ENCODE results near the gene CHD5.

CHD5 gene

GRCh38 chr1:6085666-6086065 is 94.5 kb downstream of the CHD5 start:
- no peaks in the 10 kb centered on the region for H3K9me3 Mint-ChIP-seq
- H3K4me3 Mint-ChIP-seq, result no peak overlapping the region

DNA sequence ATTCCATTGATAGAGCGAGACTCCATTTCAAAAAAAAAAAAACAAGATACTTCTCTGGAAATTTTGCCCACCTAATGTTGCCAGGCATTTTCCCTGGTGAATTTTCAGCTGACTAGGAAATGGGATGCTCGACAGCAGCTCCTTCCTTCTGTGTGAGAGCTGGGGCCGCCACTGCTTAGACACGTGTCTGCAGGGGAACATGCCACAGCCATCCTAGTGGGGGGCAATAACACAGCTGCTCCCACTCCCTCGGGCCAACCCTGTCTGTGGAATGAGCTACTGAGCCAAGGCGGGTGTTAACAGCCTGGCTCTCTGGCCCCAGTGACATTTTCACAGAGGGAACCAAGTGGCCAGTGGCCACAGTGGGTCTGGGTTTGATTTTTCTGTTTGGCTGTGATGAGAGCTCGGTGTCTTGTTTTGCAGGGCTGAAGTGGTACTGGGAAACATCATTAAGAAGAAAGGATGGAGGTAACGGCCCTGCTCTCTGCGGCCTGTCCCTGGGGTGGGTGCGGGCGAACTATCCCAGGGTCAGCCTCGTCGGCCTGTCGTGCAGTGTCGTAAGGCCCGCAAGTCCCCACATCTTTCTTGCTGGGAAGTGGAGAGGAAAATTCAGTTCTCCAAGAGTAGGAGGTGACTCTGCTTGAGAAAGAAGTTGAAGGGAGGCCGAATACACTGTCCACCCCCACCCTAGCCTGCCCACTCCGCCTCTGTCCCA is 95.2 kb downstream of the CHD5 start:
- peaks cover 38% of the 10 kb centered on the region for H3K4me1 Mint-ChIP-seq
- H3K36me3 Mint-ChIP-seq (ENCODE audit: low read depth), result no peaks in the 10 kb centered on the region
- H3K27ac Mint-ChIP-seq, result no peak overlapping the region
- peaks cover 33% of the 10 kb centered on the region for H3K27me3 Mint-ChIP-seq (ENCODE audit: low read depth)
- no peak overlapping the region for H3K4me3 Mint-ChIP-seq
- no peaks in the 10 kb centered on the region for H3K9me3 Mint-ChIP-seq
- TF ChIP-seq, protein P1, sequence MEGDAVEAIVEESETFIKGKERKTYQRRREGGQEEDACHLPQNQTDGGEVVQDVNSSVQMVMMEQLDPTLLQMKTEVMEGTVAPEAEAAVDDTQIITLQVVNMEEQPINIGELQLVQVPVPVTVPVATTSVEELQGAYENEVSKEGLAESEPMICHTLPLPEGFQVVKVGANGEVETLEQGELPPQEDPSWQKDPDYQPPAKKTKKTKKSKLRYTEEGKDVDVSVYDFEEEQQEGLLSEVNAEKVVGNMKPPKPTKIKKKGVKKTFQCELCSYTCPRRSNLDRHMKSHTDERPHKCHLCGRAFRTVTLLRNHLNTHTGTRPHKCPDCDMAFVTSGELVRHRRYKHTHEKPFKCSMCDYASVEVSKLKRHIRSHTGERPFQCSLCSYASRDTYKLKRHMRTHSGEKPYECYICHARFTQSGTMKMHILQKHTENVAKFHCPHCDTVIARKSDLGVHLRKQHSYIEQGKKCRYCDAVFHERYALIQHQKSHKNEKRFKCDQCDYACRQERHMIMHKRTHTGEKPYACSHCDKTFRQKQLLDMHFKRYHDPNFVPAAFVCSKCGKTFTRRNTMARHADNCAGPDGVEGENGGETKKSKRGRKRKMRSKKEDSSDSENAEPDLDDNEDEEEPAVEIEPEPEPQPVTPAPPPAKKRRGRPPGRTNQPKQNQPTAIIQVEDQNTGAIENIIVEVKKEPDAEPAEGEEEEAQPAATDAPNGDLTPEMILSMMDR (IDR thresholded peaks at IDR 0.05; ENCODE audit: unreplicated experiment in 3 of 3), result no peak

More at GRCh38 chr1:6085666-6086065, 94.5 kb downstream of the CHD5 start:
- no peak overlapping the region for H3K27ac Mint-ChIP-seq
- peaks cover 37% of the 10 kb centered on the region for H3K4me1 Mint-ChIP-seq
- peaks cover 30% of the 10 kb centered on the region for H3K27me3 Mint-ChIP-seq (ENCODE audit: low read depth)
- H3K36me3 Mint-ChIP-seq (ENCODE audit: low read depth), result no peaks in the 10 kb centered on the region
- TF ChIP-seq, protein P1 (IDR thresholded peaks at IDR 0.05; ENCODE audit: unreplicated experiment in 3 of 3), result no peak

GRCh38 chr1:6083801-6084446 is 96.2 kb downstream of the CHD5 start:
- H3K27ac Mint-ChIP-seq, result peak overlapping the region in 1 of 3 experiments; percentile 83
- H3K4me1 Mint-ChIP-seq, result peaks cover 42% of the 10 kb centered on the region
- H3K9me3 Mint-ChIP-seq, result no peaks in the 10 kb centered on the region
- H3K27me3 Mint-ChIP-seq (ENCODE audit: low read depth), result peaks cover 33% of the 10 kb centered on the region
- H3K4me3 Mint-ChIP-seq, result peak overlapping the region in 1 of 3 experiments; percentile 53
- no peaks in the 10 kb centered on the region for H3K36me3 Mint-ChIP-seq (ENCODE audit: low read depth)
- TF ChIP-seq, protein P1 (IDR thresholded peaks at IDR 0.05; ENCODE audit: unreplicated experiment in 3 of 3), result no peak

- TF ChIP-seq, protein P1 (IDR thresholded peaks at IDR 0.05; ENCODE audit: unreplicated experiment in 3 of 3), result no peak
- H3K4me3 Mint-ChIP-seq, result peak overlapping the region in 1 of 3 experiments; percentile 53
- H3K4me1 Mint-ChIP-seq, result peaks cover 42% of the 10 kb centered on the region
- H3K36me3 Mint-ChIP-seq (ENCODE audit: low read depth), result no peaks in the 10 kb centered on the region
- peak overlapping the region in 1 of 3 experiments; percentile 83 for H3K27ac Mint-ChIP-seq
- H3K9me3 Mint-ChIP-seq, result no peaks in the 10 kb centered on the region
- peaks cover 33% of the 10 kb centered on the region for H3K27me3 Mint-ChIP-seq (ENCODE audit: low read depth)
Measured at GRCh38 chr1:6083385-6083784, 96.7 kb downstream of the CHD5 start.

GRCh38 chr1:6082430-6082971 is 97.6 kb downstream of the CHD5 start:
- TF ChIP-seq, protein P1 (IDR thresholded peaks at IDR 0.05; ENCODE audit: unreplicated experiment in 3 of 3), result peak; percentile 6 to 36 (median 35)
- H3K4me1 Mint-ChIP-seq, result peaks cover 39% of the 10 kb centered on the region
- H3K27me3 Mint-ChIP-seq (ENCODE audit: low read depth), result peaks cover 33% of the 10 kb centered on the region
- no peaks in the 10 kb centered on the region for H3K9me3 Mint-ChIP-seq
- H3K27ac Mint-ChIP-seq, result peak overlapping the region in 1 of 3 experiments; percentile 73
- H3K4me3 Mint-ChIP-seq, result peak overlapping the region in 1 of 3 experiments; percentile 32
- H3K36me3 Mint-ChIP-seq (ENCODE audit: low read depth), result no peaks in the 10 kb centered on the region

Data from nephron (organoid).